HepG2 (cell line): ENCODE data around the gene DCPS. TPM values are rescaled to one million over a fixed set of nuclear protein-coding genes. Genes with fewer than 3 reads are reported as not detected.

Experiments used
- ATM ChIP-seq: fragments of 450-650 bp; IDR thresholded peaks from 2 replicates; pipeline ENCODE4 v1.7.1; 2017; ENCODE audit warnings: mild to moderate bottlenecking, borderline replicate concordance
- BRD4 ChIP-seq: sonication (generic); formaldehyde crosslinking; IDR thresholded peaks from 2 replicates; pipeline ENCODE4 v1.4.0; 2020; ENCODE audit warnings: missing genetic modification reagents
- CAMTA2 ChIP-seq: sonication (generic); formaldehyde crosslinking; IDR thresholded peaks from 2 replicates; pipeline ENCODE4 v1.4.0; 2020; ENCODE audit warnings: mild to moderate bottlenecking, missing genetic modification reagents, borderline replicate concordance
- CREBL2 ChIP-seq: sonication (generic); formaldehyde crosslinking; IDR thresholded peaks from 2 replicates; pipeline ENCODE4 v1.8.1; 2023; ENCODE audit warnings: missing genetic modification reagents, mild to moderate bottlenecking, borderline replicate concordance
- CSRNP2 ChIP-seq: sonication (generic); formaldehyde crosslinking; conservative IDR thresholded peaks from 2 replicates; pipeline ENCODE4 v1.8.0; 2022; ENCODE audit warnings: low read depth, missing genetic modification reagents
- GATAD1 ChIP-seq: IDR thresholded peaks from 2 replicates; pipeline ENCODE4 v1.6.1; 2016; ENCODE audit warnings: missing genetic modification reagents, missing compliant biosample characterization
- HNRNPK ChIP-seq: fragments of 200-400 bp; formaldehyde crosslinking; IDR thresholded peaks from 2 replicates; pipeline ENCODE4 v1.6.1; 2018; ENCODE audit warnings: low read length, low read depth, moderate library complexity, mild to moderate bottlenecking; ENCODE audit not compliant: poor library complexity, severe bottlenecking
- ISX ChIP-seq: sonication (generic); formaldehyde crosslinking; conservative IDR thresholded peaks from 2 replicates; pipeline ENCODE4 v1.5.0; 2020; ENCODE audit warnings: missing genetic modification reagents
- KLF15 ChIP-seq: sonication (generic); formaldehyde crosslinking; IDR thresholded peaks from 2 replicates; pipeline ENCODE4 v1.8.1; 2023; ENCODE audit warnings: borderline replicate concordance, mild to moderate bottlenecking, inconsistent platforms, missing genetic modification reagents, mixed read lengths
- MAF1 ChIP-seq: sonication (generic); formaldehyde crosslinking; IDR thresholded peaks from 2 replicates; pipeline ENCODE4 v1.5.0; 2020; ENCODE audit warnings: missing genetic modification reagents, borderline replicate concordance
- MIXL1 ChIP-seq: IDR thresholded peaks from 2 replicates; pipeline ENCODE4 v1.6.1; 2016
- NFAT5 ChIP-seq: sonication (generic); formaldehyde crosslinking; IDR thresholded peaks from 2 replicates; pipeline ENCODE4 v1.4.0; 2020; ENCODE audit warnings: missing genetic modification reagents
- PPARG ChIP-seq: conservative IDR thresholded peaks from 2 replicates; pipeline ENCODE4 v1.6.1; 2016; ENCODE audit warnings: missing biosample characterization, missing genetic modification reagents
- SIN3A ChIP-seq: IDR thresholded peaks from 2 replicates; pipeline ENCODE4 v1.6.1; 2011; ENCODE audit warnings: low read depth, mild to moderate bottlenecking, control low read depth, low read length, borderline replicate concordance
- SP1 ChIP-seq, 2 experiments: fragments of 450-650 bp in 1 of 2; sonication (generic) in 1 of 2; formaldehyde crosslinking in 1 of 2; IDR thresholded peaks; 2 replicates each; pipeline versions ENCODE4 v1.4.0 to v1.6.1; 2016 to 2020; ENCODE audit warnings: missing genetic modification reagents in 1 of 2
- SSRP1 ChIP-seq: IDR thresholded peaks from 2 replicates; pipeline ENCODE4 v1.6.1; 2016; ENCODE audit warnings: control low read depth
- YEATS2 ChIP-seq: sonication (generic); formaldehyde crosslinking; IDR thresholded peaks from 2 replicates; pipeline ENCODE4 v1.4.0; 2020; ENCODE audit warnings: missing genetic modification reagents, borderline replicate concordance
- ZNF33A ChIP-seq: sonication (generic); formaldehyde crosslinking; IDR thresholded peaks from 2 replicates; pipeline ENCODE4 v1.5.1; 2020; ENCODE audit warnings: missing genetic modification reagents, mild to moderate bottlenecking, moderate library complexity, borderline replicate concordance
- ZNF432 ChIP-seq: sonication (generic); formaldehyde crosslinking; IDR thresholded peaks from 2 replicates; pipeline ENCODE4 v1.5.0; 2020; ENCODE audit warnings: missing genetic modification reagents, mild to moderate bottlenecking, borderline replicate concordance
- ZNF577 ChIP-seq: sonication (generic); formaldehyde crosslinking; IDR thresholded peaks from 2 replicates; pipeline ENCODE4 v1.4.0; 2020; ENCODE audit warnings: mild to moderate bottlenecking, low read depth, missing genetic modification reagents, borderline replicate concordance
- ZNF740 ChIP-seq: sonication (generic); formaldehyde crosslinking; IDR thresholded peaks from 2 replicates; pipeline ENCODE4 v1.4.0; 2020; ENCODE audit warnings: missing genetic modification reagents
- ZNF781 ChIP-seq: sonication (generic); formaldehyde crosslinking; IDR thresholded peaks from 2 replicates; pipeline ENCODE4 v1.5.1; 2020; ENCODE audit warnings: borderline replicate concordance, mild to moderate bottlenecking, missing genetic modification reagents; ENCODE audit errors: not compliant biosample characterization
- polyA plus RNA-seq, 8 experiments: library from polyadenylated mRNA; depleted of rRNA in 3 of 8; stranded (reverse) in 7 of 8; unstranded in 1 of 8; fragments of >200 nt; fragmentation: Illumina TruSeq in 4 of 8; extraction: Trizol in 4 of 8; gene quantifications; 2 replicates each; pipeline versions ENCODE4 v1.2.1 to v1.2.3, GENCODE V29; 2011 to 2016; ENCODE audit warnings: low read depth in 4 of 8, missing spikeins in 1 of 8, mixed read lengths in 1 of 8; ENCODE audit not compliant: insufficient read depth in 1 of 8
- total RNA-seq, 5 experiments: library from RNA; depleted of rRNA; stranded (reverse); fragments of >200 nt; fragmentation: Illumina TruSeq; extraction: Trizol; gene quantifications; 2 replicates each; pipeline ENCODE4 v1.2.3, GENCODE V29; 2016; ENCODE audit warnings: low read depth in 1 of 5

The DCPS gene
- total and polyA plus RNA-seq, 2 of the 13 experiments (the other 11 are each of a cell fraction or from before 2014, with no cell fraction given) = 21.9 to 22.5 TPM

- TF ChIP-seq CSRNP2 (CRISPR knock-in tag) = no peak
- no peak for TF ChIP-seq MIXL1 (CRISPR knock-in tag)
- peak; percentile 81 for TF ChIP-seq HNRNPK
- no peak for TF ChIP-seq YEATS2
- TF ChIP-seq GATAD1 = no peak; the same call in 1 of the 2 replicates
- peak; percentile 69; the same call in 1 of the 2 replicates for TF ChIP-seq BRD4 (CRISPR knock-in tag)
- TF ChIP-seq ZNF781 (CRISPR knock-in tag) = no peak
- TF ChIP-seq ZNF740 (CRISPR knock-in tag) = no peak
- TF ChIP-seq ZNF577 (CRISPR knock-in tag) = no peak
- no peak for TF ChIP-seq ZNF432 (CRISPR knock-in tag)
- 0 out of 2 replicates have a peak, but pooled peaks have one; percentile 23 for TF ChIP-seq SIN3A
- no peak for TF ChIP-seq ZNF33A (CRISPR knock-in tag)
- TF ChIP-seq NFAT5 (CRISPR knock-in tag) = no peak; the same call in 1 of the 2 replicates
- no peak for TF ChIP-seq SSRP1 (CRISPR knock-in tag)
- no peak for TF ChIP-seq ISX (CRISPR knock-in tag)
- TF ChIP-seq SP1 (IDR thresholded peaks at IDR 0.05) = no peak
- no peak for TF ChIP-seq SP1 (CRISPR knock-in tag; IDR thresholded peaks at IDR 0.05)
- no peak for TF ChIP-seq CAMTA2 (CRISPR knock-in tag)
- no peak for TF ChIP-seq ATM
- TF ChIP-seq KLF15 (CRISPR knock-in tag) = no peak
- no peak for TF ChIP-seq PPARG (CRISPR knock-in tag)
- no peak for TF ChIP-seq MAF1 (CRISPR knock-in tag)
- no peak for TF ChIP-seq CREBL2
These were observed 51.6 kb downstream of the DCPS start, which contains the start of gene ST3GAL4 (continued) for GRCh38 chr11:126355324-126355925.
